ENCODE results near the gene MUSTN1.

DNA sequence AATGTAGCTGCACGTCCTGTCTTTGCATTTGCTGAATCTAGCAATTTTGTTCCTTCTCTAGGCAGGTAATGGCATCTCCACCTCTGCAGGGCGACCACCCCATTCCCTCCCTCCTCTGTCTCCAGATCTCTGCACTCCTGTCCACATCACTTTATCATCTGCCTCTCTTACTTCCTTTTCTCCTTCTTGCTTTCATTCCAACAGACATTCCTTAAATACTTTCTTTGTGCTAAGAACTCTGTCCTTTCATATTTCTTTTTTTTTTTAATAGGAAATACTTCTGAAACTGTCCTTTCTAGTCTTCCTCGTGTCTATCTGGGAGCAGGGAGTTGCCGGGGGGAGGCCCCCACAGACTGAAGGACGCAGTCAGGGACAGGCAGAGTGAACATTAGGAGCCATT lies 33.0 kb downstream of the MUSTN1 start:
- TF ChIP-seq EZH2phosphoT487 (IDR thresholded peaks at IDR 0.05; ENCODE audit: insufficient read depth, low read depth) (no peak), EZH2 (IDR thresholded peaks at IDR 0.05; ENCODE audit: insufficient read depth, poor library complexity, severe bottlenecking) (no peak)
